Measurements from ENCODE around the gene TRIM3.
"Not testable (repeated sequence)": the region's sequence is repeated elsewhere in the genome, so short reads cannot be mapped to it uniquely, and the experiment has no call there.

Gene TRIM3

DNA sequence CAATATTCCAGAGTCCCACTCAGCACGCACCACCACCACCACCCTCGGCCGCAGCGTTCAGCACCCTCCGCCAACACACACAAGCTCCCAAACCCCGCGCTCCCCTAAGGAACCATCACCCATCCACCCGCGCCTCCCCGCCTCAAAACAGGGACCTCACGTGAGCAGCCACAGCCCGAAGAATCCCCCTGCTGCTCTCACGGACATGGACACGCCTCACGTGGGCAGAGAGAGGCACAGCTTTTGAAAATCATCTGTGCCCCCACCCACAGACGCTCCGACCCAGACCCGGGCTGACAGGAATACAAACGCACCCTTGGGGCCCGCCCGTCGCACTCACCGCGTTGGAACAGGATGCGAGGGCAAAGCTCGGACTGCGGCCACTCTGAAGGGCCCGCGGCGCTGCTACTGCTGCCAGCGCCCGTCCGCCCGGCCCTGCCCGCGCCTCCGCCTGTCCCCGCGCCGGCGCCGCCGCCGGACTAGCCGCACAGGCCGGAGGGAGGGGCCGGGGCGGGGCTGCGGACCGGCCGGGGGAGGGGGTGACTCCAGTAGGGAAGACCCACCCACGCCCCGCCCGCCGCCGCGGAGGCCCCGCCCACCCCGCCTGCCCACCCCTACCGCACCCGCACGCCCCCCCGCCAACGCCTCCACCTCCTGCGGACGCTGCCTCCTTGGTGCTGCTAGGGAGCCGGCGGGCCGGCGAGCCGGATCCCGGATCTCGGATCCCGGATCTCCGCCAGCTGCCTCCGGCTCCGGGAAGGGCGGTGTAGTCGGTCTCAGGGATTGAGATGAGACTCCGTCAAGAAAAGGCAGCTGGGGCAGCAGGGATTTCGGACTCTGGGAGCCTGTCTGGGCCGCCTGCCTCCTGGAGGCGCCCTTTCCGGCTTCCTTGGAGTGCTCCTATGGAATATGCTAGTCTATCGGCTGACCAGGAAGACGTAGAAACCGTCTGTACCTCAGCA is at the start of gene TRIM3:
TRIM3 (minus strand) TSS at position 491 of the 962 bp plus-strand sequence. CDS start 8,246 bp downstream, outside the sequence.
- Histone ChIP-seq H3K27ac (ENCODE audit: low read depth, low read length) (peak within 1 kb of the TSS; percentile 90), H3K4me3 (ENCODE audit: low read depth in 1 of 2, low read length in 2 of 2) (peak within 1 kb of the TSS; percentile 82 to 85), H3K36me3 (ENCODE audit: insufficient read depth, low read length) (peaks cover 23% of the 10 kb centered on the region), H3K4me1 (ENCODE audit: insufficient read depth, low read length) (peaks cover 37% of the 10 kb centered on the region), H3K9me3 (ENCODE audit: low read length) (no peaks in the 10 kb centered on the region), H3K9ac (ENCODE audit: low read length) (peak within 1 kb of the TSS; percentile 88), H3K27me3 (ENCODE audit: control insufficient read depth in 1 of 2, insufficient read depth in 2 of 2, low read length in 2 of 2) (no peaks in the 10 kb centered on the region)

GRCh38 chr11:6523253-6523652 is 49.5 kb upstream of the TRIM3 start:
- Histone ChIP-seq H3K9ac (ENCODE audit: low read length) (no peak overlapping the region), H3K27me3 (ENCODE audit: control insufficient read depth in 1 of 2, insufficient read depth in 2 of 2, low read length in 2 of 2) (no peaks in the 10 kb centered on the region), H3K4me3 (ENCODE audit: low read depth in 1 of 2, low read length in 2 of 2) (no peak overlapping the region), H3K4me1 (ENCODE audit: insufficient read depth, low read length) (no peaks in the 10 kb centered on the region), H3K36me3 (ENCODE audit: insufficient read depth, low read length) (peaks cover 12% of the 10 kb centered on the region), H3K27ac (ENCODE audit: low read depth, low read length) (no peak overlapping the region), H3K9me3 (ENCODE audit: low read length) (no peaks in the 10 kb centered on the region)

DNA sequence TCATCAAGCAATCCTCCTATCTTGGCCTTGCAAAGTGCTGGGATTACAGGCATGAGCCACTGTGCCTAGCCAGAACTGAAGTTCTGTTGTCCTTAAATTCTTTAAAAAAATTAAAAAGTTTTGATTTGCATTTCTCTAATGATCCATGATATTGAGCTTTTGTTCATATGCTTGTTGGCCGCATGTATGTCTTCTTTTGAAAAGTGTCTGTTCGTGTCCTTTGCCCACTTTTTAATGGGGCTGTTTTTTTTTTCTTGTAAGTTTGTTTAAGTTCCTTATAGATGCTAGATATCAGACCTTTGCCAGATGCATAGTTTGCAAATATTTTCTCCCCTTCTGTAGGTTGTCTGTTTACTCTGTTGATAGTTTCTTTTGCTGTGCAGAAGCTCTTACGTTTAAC is 48.2 kb upstream of the TRIM3 start:
- H3K27me3 ChIP-seq (ENCODE audit: control insufficient read depth in 1 of 2, insufficient read depth in 2 of 2, low read length in 2 of 2); H3K27ac ChIP-seq (ENCODE audit: low read depth, low read length); H3K4me3 ChIP-seq (ENCODE audit: low read depth in 1 of 2, low read length in 2 of 2); H3K4me1 ChIP-seq (ENCODE audit: insufficient read depth, low read length); H3K9me3 ChIP-seq (ENCODE audit: low read length); H3K9ac ChIP-seq (ENCODE audit: low read length): not testable (repeated sequence)
- peaks cover 12% of the 10 kb centered on the region for H3K36me3 ChIP-seq (ENCODE audit: insufficient read depth, low read length)

GRCh38 chr11:6520265-6520664 is 46.5 kb upstream of the TRIM3 start:
- Histone ChIP-seq H3K36me3 (ENCODE audit: insufficient read depth, low read length) (peaks cover 12% of the 10 kb centered on the region), H3K27ac (ENCODE audit: low read depth, low read length) (no peak overlapping the region), H3K4me3 (ENCODE audit: low read depth in 1 of 2, low read length in 2 of 2) (no peak overlapping the region), H3K27me3 (ENCODE audit: control insufficient read depth in 1 of 2, insufficient read depth in 2 of 2, low read length in 2 of 2) (no peaks in the 10 kb centered on the region), H3K9me3 (ENCODE audit: low read length) (no peaks in the 10 kb centered on the region), H3K4me1 (ENCODE audit: insufficient read depth, low read length) (peaks cover 6% of the 10 kb centered on the region), H3K9ac (ENCODE audit: low read length) (no peak overlapping the region)

DNA sequence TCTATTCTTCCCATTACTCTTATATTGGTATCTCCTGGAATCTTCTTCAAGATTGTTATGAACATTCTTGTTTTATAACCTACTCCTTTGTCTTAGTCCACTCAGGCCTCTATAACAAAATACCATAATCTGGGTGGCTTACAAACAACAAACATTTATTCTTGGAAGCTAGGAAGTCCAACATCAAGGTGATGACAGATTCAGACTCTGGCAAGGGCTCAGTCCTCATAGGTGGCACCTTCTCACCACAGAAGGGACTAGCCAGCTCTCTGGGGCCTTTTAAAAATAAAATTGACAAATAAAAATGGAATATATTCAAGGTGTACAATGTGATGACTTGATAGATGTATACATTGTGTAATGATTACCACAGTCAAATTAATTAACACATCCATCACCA is 43.1 kb upstream of the TRIM3 start:
- Histone ChIP-seq H3K27me3 (ENCODE audit: control insufficient read depth in 1 of 2, insufficient read depth in 2 of 2, low read length in 2 of 2) (no peaks in the 10 kb centered on the region), H3K4me3 (ENCODE audit: low read depth in 1 of 2, low read length in 2 of 2) (no peak overlapping the region), H3K36me3 (ENCODE audit: insufficient read depth, low read length) (peaks cover 20% of the 10 kb centered on the region), H3K9me3 (ENCODE audit: low read length) (no peaks in the 10 kb centered on the region), H3K27ac (ENCODE audit: low read depth, low read length) (no peak overlapping the region), H3K9ac (ENCODE audit: low read length) (no peak overlapping the region), H3K4me1 (ENCODE audit: insufficient read depth, low read length) (peaks cover 6% of the 10 kb centered on the region)

- H3K4me1 ChIP-seq (ENCODE audit: insufficient read depth, low read length), result no peaks in the 10 kb centered on the region
- H3K27me3 ChIP-seq (ENCODE audit: control insufficient read depth in 1 of 2, insufficient read depth in 2 of 2, low read length in 2 of 2), result no peaks in the 10 kb centered on the region
- H3K4me3 ChIP-seq (ENCODE audit: low read depth in 1 of 2, low read length in 2 of 2), result no peak overlapping the region
- no peak overlapping the region for H3K27ac ChIP-seq (ENCODE audit: low read depth, low read length)
- H3K9me3 ChIP-seq (ENCODE audit: low read length), result no peaks in the 10 kb centered on the region
- H3K36me3 ChIP-seq (ENCODE audit: insufficient read depth, low read length), result peaks cover 17% of the 10 kb centered on the region
- no peak overlapping the region for H3K9ac ChIP-seq (ENCODE audit: low read length)
These were observed 32.0 kb upstream of the TRIM3 start for GRCh38 chr11:6505577-6506240.

DNA sequence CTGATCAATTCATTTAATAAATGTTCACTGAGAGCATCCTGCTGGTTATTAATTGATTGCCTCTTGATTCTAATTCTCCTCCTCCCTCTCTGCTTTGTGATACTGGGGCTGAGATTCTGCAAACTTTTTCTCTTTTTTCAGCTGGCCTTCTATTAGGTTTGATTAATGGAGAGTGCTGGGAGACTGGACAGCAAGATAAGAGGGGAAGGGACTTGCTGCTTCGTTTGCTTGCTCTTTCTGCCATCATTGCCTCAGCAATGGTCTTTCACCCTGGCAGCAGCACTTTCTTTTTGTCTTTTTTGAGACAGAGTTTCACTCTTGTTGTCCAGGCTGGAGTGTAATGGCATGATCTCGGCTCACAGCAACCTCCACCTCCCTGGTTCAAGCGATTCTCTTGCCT is 30.4 kb upstream of the TRIM3 start:
- Histone ChIP-seq H3K9ac (ENCODE audit: low read length) (no peak overlapping the region), H3K4me1 (ENCODE audit: insufficient read depth, low read length) (no peaks in the 10 kb centered on the region), H3K27me3 (ENCODE audit: control insufficient read depth in 1 of 2, insufficient read depth in 2 of 2, low read length in 2 of 2) (no peaks in the 10 kb centered on the region), H3K9me3 (ENCODE audit: low read length) (no peaks in the 10 kb centered on the region), H3K4me3 (ENCODE audit: low read depth in 1 of 2, low read length in 2 of 2) (no peak overlapping the region), H3K27ac (ENCODE audit: low read depth, low read length) (no peak overlapping the region), H3K36me3 (ENCODE audit: insufficient read depth, low read length) (peaks cover 12% of the 10 kb centered on the region)

- Histone ChIP-seq H3K27me3 (ENCODE audit: control insufficient read depth in 1 of 2, insufficient read depth in 2 of 2, low read length in 2 of 2) (no peaks in the 10 kb centered on the region), H3K9me3 (ENCODE audit: low read length) (no peaks in the 10 kb centered on the region), H3K27ac (ENCODE audit: low read depth, low read length) (no peak overlapping the region), H3K4me1 (ENCODE audit: insufficient read depth, low read length) (peaks cover 13% of the 10 kb centered on the region), H3K9ac (ENCODE audit: low read length) (no peak overlapping the region), H3K4me3 (ENCODE audit: low read depth in 1 of 2, low read length in 2 of 2) (no peak overlapping the region), H3K36me3 (ENCODE audit: insufficient read depth, low read length) (peaks cover 19% of the 10 kb centered on the region)
These were observed 28.6 kb upstream of the TRIM3 start for GRCh38 chr11:6502382-6502781.

- Histone ChIP-seq H3K4me1 (ENCODE audit: insufficient read depth, low read length) (peaks cover 14% of the 10 kb centered on the region), H3K27me3 (ENCODE audit: control insufficient read depth in 1 of 2, insufficient read depth in 2 of 2, low read length in 2 of 2) (no peaks in the 10 kb centered on the region), H3K27ac (ENCODE audit: low read depth, low read length) (no peak overlapping the region), H3K36me3 (ENCODE audit: insufficient read depth, low read length) (peaks cover 13% of the 10 kb centered on the region), H3K9ac (ENCODE audit: low read length) (no peak overlapping the region), H3K4me3 (ENCODE audit: low read depth in 1 of 2, low read length in 2 of 2) (no peak overlapping the region), H3K9me3 (ENCODE audit: low read length) (no peaks in the 10 kb centered on the region)
These were observed 24.8 kb upstream of the TRIM3 start for GRCh38 chr11:6498544-6498943.

GRCh38 chr11:6498121-6498520 is 24.4 kb upstream of the TRIM3 start:
- H3K9ac ChIP-seq (ENCODE audit: low read length), result no peak overlapping the region
- H3K27me3 ChIP-seq (ENCODE audit: control insufficient read depth in 1 of 2, insufficient read depth in 2 of 2, low read length in 2 of 2), result no peaks in the 10 kb centered on the region
- no peaks in the 10 kb centered on the region for H3K9me3 ChIP-seq (ENCODE audit: low read length)
- H3K36me3 ChIP-seq (ENCODE audit: insufficient read depth, low read length), result peaks cover 13% of the 10 kb centered on the region
- H3K4me1 ChIP-seq (ENCODE audit: insufficient read depth, low read length), result peaks cover 14% of the 10 kb centered on the region
- no peak overlapping the region for H3K4me3 ChIP-seq (ENCODE audit: low read depth in 1 of 2, low read length in 2 of 2)
- H3K27ac ChIP-seq (ENCODE audit: low read depth, low read length), result peak overlapping the region; percentile 50

DNA sequence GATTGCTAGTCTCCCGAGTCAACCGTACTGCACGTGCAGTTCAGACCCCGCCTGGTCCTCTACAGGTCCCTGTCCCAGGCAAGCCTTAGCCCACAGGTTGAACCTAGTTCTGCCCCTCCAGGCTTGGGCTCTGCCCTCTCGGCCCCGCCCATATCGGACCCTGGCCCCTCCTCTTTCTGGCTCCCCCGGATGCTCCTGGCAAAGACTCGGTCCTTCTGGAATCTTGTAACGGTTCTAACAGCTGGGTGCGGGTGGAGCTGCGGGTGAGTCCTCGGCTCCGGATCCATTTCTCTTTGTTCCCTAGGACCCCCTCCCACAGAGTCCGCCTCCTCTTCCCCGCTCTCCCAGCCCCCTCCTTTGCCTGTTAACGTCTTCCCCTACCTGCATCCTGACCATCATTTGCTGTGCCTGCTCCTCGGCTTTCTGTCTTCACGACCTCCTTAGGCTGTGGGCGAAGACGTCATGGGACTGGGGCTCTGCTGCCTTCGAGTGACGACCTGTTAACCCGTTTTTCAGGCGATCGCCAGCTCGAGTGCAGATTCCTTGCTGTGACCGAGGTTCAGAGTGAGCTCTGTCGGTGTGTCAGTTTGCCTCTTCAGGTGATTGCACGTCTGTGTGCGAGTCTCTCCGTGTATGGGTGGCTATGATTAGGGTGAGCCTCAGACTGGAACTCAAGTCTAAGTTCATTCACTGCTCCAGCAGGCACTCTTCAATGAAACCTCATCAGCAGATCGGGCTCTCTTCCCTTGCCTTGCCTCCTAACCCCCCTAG is 23.5 kb upstream of the TRIM3 start, which contains the start of gene DNHD1:
DNHD1 (plus strand) TSS at position 212 of the 771 bp plus-strand sequence. CDS start 936 bp downstream, outside the sequence.
- H3K36me3 ChIP-seq (ENCODE audit: insufficient read depth, low read length), result peaks cover 6% of the 10 kb centered on the region
- H3K27ac ChIP-seq (ENCODE audit: low read depth, low read length), result peak within 1 kb of the TSS; percentile 50
- H3K4me3 ChIP-seq (ENCODE audit: low read depth in 1 of 2, low read length in 2 of 2), result peak within 1 kb of the TSS; percentile 28 to 30
- H3K27me3 ChIP-seq (ENCODE audit: control insufficient read depth in 1 of 2, insufficient read depth in 2 of 2, low read length in 2 of 2), result no peaks in the 10 kb centered on the region
- H3K9ac ChIP-seq (ENCODE audit: low read length), result peak within 1 kb of the TSS; percentile 6
- H3K4me1 ChIP-seq (ENCODE audit: insufficient read depth, low read length), result peaks cover 14% of the 10 kb centered on the region
- H3K9me3 ChIP-seq (ENCODE audit: low read length), result no peaks in the 10 kb centered on the region
